GM12865 (cell line): ENCODE measurements around the gene OR5C1.

Source experiments
- DNase-seq: peaks from one replicate; pipeline ENCODE4 v3.0.0; 2010; ENCODE audit warnings: low read depth
- H3K4me3 ChIP-seq: 2 replicates; pipeline ENCODE4 v1.5.1; 2011; ENCODE audit warnings: mild to moderate bottlenecking, low read depth, low read length, control low read depth
- TF ChIP-seq, protein P1 (sequence below): IDR thresholded peaks from 2 replicates; pipeline ENCODE4 v1.5.1; 2011; ENCODE audit warnings: low read length, control low read depth, low read depth, inconsistent platforms; ENCODE audit not compliant: insufficient read depth; ENCODE audit errors: missing control alignments

OR5C1 gene

GRCh38 chr9:122788831-122789230 lies at the start of gene OR5C1:
Gene OR5C1 (plus strand): TSS chr9:122788933. CDS start chr9:122788933, 0 bp downstream.
- TF ChIP-seq, protein P1, sequence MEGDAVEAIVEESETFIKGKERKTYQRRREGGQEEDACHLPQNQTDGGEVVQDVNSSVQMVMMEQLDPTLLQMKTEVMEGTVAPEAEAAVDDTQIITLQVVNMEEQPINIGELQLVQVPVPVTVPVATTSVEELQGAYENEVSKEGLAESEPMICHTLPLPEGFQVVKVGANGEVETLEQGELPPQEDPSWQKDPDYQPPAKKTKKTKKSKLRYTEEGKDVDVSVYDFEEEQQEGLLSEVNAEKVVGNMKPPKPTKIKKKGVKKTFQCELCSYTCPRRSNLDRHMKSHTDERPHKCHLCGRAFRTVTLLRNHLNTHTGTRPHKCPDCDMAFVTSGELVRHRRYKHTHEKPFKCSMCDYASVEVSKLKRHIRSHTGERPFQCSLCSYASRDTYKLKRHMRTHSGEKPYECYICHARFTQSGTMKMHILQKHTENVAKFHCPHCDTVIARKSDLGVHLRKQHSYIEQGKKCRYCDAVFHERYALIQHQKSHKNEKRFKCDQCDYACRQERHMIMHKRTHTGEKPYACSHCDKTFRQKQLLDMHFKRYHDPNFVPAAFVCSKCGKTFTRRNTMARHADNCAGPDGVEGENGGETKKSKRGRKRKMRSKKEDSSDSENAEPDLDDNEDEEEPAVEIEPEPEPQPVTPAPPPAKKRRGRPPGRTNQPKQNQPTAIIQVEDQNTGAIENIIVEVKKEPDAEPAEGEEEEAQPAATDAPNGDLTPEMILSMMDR = no peak
- DNase-seq = no peak
- no peak within 1 kb of the TSS for H3K4me3 ChIP-seq

- TF ChIP-seq, protein P1 = no peak
- DNase-seq = no peak
- H3K4me3 ChIP-seq = no peak within 1 kb of the TSS
Observed at GRCh38 chr9:122742003-122742402, 46.7 kb upstream of the OR5C1 start, which contains the start of gene OR1L6. Gene OR1L6 (plus strand): TSS chr9:122742303. CDS start chr9:122749848, 7,545 bp downstream.

DNA sequence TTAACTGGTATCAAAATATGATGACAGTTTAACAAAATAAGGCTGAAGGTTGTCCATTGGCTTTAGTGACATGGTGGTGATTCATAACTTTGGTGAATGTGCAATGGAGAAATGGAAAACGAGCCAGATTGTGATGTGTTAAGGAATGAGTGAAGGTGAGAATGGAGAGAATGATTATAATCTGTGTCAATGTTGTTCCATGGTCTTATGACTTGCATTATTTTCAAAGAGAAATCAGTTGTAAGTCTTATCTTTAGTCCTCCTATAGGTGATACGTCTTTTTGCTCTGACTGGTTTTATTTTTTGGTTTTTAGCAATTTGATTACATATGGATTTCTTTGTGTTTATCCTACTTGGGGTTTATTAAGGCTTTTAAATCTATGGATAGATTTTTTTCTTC lies 33.9 kb upstream of the OR5C1 start:
- TF ChIP-seq, protein P1 = no peak
- DNase-seq = no peak
- no peak overlapping the region for H3K4me3 ChIP-seq

- DNase-seq = no peak
- TF ChIP-seq, protein P1 = no peak
- no peak overlapping the region for H3K4me3 ChIP-seq
Observed at GRCh38 chr9:122767817-122768216, 20.9 kb upstream of the OR5C1 start.

GRCh38 chr9:122777052-122777451 lies 11.7 kb upstream of the OR5C1 start:
- DNase-seq = no peak
- TF ChIP-seq, protein P1 = no peak
- no peak overlapping the region for H3K4me3 ChIP-seq

GRCh38 chr9:122777935-122778627 lies 10.7 kb upstream of the OR5C1 start:
- TF ChIP-seq, protein P1 = no peak
- DNase-seq = no peak

DNA sequence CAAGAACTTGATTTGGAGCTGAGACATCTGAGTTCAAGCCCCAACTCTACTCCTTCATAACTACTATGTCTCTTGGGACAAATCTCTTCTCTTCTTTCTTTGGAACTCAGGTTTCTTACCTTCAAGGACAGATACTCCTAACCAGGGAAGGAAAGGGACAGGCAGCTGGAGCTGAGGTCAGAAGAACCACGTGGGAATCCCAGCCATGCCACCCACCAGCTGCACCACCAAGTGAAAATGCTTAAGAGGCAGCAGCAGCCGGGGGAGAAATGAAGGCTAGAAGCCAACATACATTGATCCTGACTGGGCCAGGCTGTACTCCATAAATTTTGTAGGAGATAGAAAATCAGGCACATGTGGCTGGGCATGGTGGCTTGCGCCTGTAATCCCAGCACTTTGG lies 9.6 kb upstream of the OR5C1 start:
- no peak for DNase-seq
- TF ChIP-seq, protein P1 = no peak
- H3K4me3 ChIP-seq = no peak overlapping the region

More at GRCh38 chr9:122777935-122778627, 10.7 kb upstream of the OR5C1 start:
- H3K4me3 ChIP-seq = no peak overlapping the region
